Lung (tissue), 12 donors: Measurements from ENCODE around the gene TTC9B. TPM values are rescaled to one million over a fixed set of nuclear protein-coding genes. Genes with fewer than 3 reads are reported as not detected.
A peak's percentile ranks its signal among the peaks of the same experiment; 100 is the strongest.
"Not testable (repeated sequence)": the region's sequence is repeated elsewhere in the genome, so short reads cannot be mapped to it uniquely, and the experiment has no call there.

Experiments used
- ATAC-seq: fragments of 200-7000 bp; cut with Tn5 transposase; one replicate; pipeline ENCODE4 v1.9.1; 2020; ENCODE audit warnings: moderate number of reproducible peaks; ENCODE audit not compliant: insufficient read depth, low FRiP score
- DNase-seq, 3 donors: peaks; one replicate each; pipeline ENCODE4 v3.0.0-alpha.2; 2013 to 2017
- H3K27ac ChIP-seq, 2 donors: one replicate each; pipeline ENCODE4 v1.5.1; 2013; ENCODE audit warnings: mild to moderate bottlenecking in 2 of 2, moderate library complexity in 2 of 2, control low read depth in 1 of 2, inconsistent platforms in 1 of 2, low read depth in 1 of 2, low read length in 1 of 2
- H3K27me3 ChIP-seq, 3 donors: one replicate each; pipeline ENCODE4 v1.5.1; 2013; ENCODE audit warnings: low read length in 2 of 3; ENCODE audit not compliant: control insufficient read depth in 3 of 3, insufficient read depth in 3 of 3
- H3K36me3 ChIP-seq, 4 donors: one replicate each; pipeline ENCODE4 v1.5.1; 2013; ENCODE audit warnings: low read length in 4 of 4, mild to moderate bottlenecking in 1 of 4, moderate library complexity in 1 of 4; ENCODE audit not compliant: control insufficient read depth in 4 of 4, insufficient read depth in 4 of 4
- H3K4me1 ChIP-seq, 5 donors: one replicate each; pipeline ENCODE4 v1.5.1; 2013; ENCODE audit warnings: low read length in 5 of 5, mild to moderate bottlenecking in 2 of 5, moderate library complexity in 1 of 5; ENCODE audit not compliant: control insufficient read depth in 5 of 5, insufficient read depth in 5 of 5
- H3K4me3 ChIP-seq: one replicate; pipeline ENCODE4 v1.5.1; 2013; ENCODE audit warnings: mild to moderate bottlenecking, control low read depth, moderate library complexity
- H3K9ac ChIP-seq, 2 donors: one replicate each; pipeline ENCODE4 v1.5.1; 2013; ENCODE audit warnings: low read length in 2 of 2, control low read depth in 1 of 2; ENCODE audit not compliant: insufficient read depth in 1 of 2
- H3K9me3 ChIP-seq, 4 donors: one replicate each; pipeline ENCODE4 v1.5.1; 2013; ENCODE audit warnings: low read length in 3 of 4, mild to moderate bottlenecking in 1 of 4, moderate library complexity in 1 of 4; ENCODE audit not compliant: control insufficient read depth in 4 of 4, insufficient read depth in 3 of 4
- WGBS, 2 donors: extraction: QIAGEN DNeasy Blood & Tissue Kit; methylation state at CpG; one replicate each; pipeline ENCODE4 v1.1.7; 2013; 5-methylcytosine and 5-hydroxymethylcytosine counted together
- polyA plus RNA-seq, 2 donors: library from polyadenylated mRNA; stranded (reverse); fragments of 200-250 nt; gene quantifications; one replicate each; pipeline ENCODE4 v1.2.1, GENCODE V29; 2013
- total RNA-seq, 2 donors: library from RNA; depleted of rRNA in 1 of 2; stranded (reverse); fragments of >200 nt in 1 of 2; gene quantifications; one replicate each; pipeline ENCODE4 v1.2.1, GENCODE V29; 2014 to 2021
- TF ChIP-seq, protein P1 (sequence below): IDR thresholded peaks from 2 replicates; pipeline ENCODE4 v1.5.1; 2012; ENCODE audit warnings: mild to moderate bottlenecking; ENCODE audit errors: control extremely low read depth, extremely low read depth
- donor health status: control.
- donor health status: control.
- donor health status: Bipolar disorder and iron deficiency.
- donor health status: healthy.
- donor health status: DM: yes; HTN: yes; CAD: no.

TTC9B gene
- total and polyA plus RNA-seq, 4 donors = not detected

DNA sequence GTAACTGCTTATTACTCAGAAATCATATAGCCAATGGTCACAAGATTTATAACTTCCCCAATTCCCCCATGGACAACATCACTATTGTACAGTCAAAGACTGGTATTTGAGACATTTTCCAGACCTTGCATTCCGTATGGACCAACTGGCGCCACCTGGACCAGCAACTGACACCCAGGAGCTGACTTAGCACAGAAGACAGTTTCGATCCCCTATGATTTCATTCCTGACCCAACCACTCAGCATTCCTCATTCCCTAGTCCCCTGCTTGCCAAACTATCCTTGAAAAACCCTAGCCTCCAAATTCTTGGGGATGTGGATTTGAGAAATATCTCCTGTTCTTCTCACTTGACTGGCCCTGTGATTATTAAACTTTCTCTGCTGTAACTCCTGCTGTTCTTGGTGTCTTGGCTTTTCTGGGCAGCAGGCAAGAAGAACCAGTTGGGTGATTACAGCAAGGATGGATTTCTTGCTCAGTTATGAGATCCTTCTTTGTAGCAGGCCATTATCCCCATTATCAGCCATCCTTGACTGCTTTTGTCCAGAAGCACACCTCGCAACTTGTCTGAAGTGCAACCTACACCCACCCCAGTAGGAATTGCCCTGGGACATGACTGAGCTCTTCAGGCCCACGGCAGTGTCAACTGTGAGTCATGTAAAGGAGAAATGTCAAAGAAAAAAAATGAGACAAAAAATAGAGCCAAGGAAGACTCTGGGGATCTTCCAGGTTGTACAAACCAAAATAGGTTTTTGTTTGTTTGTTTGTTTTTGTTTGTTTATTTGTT is 40.7 kb downstream of the TTC9B start:
- H3K36me3 ChIP-seq = no peaks in the 10 kb centered on the region
- H3K9ac ChIP-seq = no peak overlapping the region
- 86 to 88% methylated on average over 5 of the region's 5 CpGs for WGBS, 2 donors
- ATAC-seq = no peak
- H3K4me1 ChIP-seq = no peaks in the 10 kb centered on the region
- TF ChIP-seq, protein P1, sequence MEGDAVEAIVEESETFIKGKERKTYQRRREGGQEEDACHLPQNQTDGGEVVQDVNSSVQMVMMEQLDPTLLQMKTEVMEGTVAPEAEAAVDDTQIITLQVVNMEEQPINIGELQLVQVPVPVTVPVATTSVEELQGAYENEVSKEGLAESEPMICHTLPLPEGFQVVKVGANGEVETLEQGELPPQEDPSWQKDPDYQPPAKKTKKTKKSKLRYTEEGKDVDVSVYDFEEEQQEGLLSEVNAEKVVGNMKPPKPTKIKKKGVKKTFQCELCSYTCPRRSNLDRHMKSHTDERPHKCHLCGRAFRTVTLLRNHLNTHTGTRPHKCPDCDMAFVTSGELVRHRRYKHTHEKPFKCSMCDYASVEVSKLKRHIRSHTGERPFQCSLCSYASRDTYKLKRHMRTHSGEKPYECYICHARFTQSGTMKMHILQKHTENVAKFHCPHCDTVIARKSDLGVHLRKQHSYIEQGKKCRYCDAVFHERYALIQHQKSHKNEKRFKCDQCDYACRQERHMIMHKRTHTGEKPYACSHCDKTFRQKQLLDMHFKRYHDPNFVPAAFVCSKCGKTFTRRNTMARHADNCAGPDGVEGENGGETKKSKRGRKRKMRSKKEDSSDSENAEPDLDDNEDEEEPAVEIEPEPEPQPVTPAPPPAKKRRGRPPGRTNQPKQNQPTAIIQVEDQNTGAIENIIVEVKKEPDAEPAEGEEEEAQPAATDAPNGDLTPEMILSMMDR = no peak
- H3K27me3 ChIP-seq = no peaks in the 10 kb centered on the region
- no peak for DNase-seq
- no peak overlapping the region for H3K27ac ChIP-seq
- peaks cover 0 to 2% (median 0%) of the 10 kb centered on the region in 4 donors for H3K9me3 ChIP-seq
- no peak overlapping the region for H3K4me3 ChIP-seq

DNA sequence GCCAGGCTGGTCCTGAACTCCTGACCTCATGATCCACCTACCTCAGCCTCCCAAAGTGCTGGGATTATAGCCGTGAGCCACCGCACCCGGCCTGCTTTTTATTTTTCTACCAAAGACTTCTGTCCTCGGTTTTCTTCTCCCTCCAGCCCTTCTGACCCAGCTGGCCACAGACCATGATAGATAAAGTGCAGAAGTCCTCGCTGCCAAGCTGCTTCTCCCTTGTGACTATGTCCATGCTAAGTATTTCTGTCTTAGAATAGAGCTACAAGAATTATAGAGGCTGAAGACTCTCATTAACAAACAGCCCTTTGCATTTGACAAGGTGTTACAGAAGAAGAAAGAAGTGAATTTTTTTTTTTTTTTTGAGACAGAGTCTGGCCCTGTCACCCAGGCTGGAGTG is 42.4 kb downstream of the TTC9B start:
- ATAC-seq = no peak
- Histone ChIP-seq H3K36me3 (no peaks in the 10 kb centered on the region), H3K27me3 (no peaks in the 10 kb centered on the region), H3K9ac (no peak overlapping the region), H3K27ac (no peak overlapping the region), H3K4me3 (no peak overlapping the region), H3K9me3 (peaks cover 0 to 2% (median 0%) of the 10 kb centered on the region in 4 donors), H3K4me1 (no peaks in the 10 kb centered on the region)
- TF ChIP-seq, protein P1 = no peak
- DNase-seq = no peak
- WGBS, 2 donors = 75 to 89% methylated on average over 5 of the region's 5 CpGs

DNA sequence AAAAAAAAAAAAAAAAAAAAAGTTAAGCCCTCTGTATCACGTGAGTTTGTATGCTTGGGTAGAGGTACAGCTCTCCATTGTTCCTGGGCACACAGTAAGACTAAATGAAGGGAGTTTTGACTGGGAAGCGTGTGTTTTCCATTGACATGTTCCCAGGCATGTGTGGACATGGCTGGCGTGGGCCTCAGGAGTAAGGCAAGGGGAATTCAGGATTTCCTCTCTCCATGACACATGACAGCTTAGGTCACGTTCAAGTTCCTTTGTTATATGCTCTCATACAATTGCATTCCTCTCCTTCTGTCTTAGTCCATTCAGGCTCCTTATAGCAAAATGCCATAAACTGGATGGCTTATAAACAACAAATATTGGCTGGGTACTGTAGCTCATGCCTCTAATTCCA is 44.1 kb downstream of the TTC9B start:
- no peaks in the 10 kb centered on the region for H3K4me1 ChIP-seq
- ATAC-seq = no peak
- peak in 1 of 3 donors; percentile 9 for DNase-seq
- H3K27me3 ChIP-seq = no peaks in the 10 kb centered on the region
- no peak overlapping the region for H3K27ac ChIP-seq
- TF ChIP-seq, protein P1 = no peak
- no peaks in the 10 kb centered on the region for H3K36me3 ChIP-seq
- H3K9ac ChIP-seq = no peak overlapping the region
- WGBS, 2 donors = 73 to 75% methylated on average over 4 of the region's 4 CpGs
- no peak overlapping the region for H3K4me3 ChIP-seq
- H3K9me3 ChIP-seq = peaks cover 0 to 3% (median 0%) of the 10 kb centered on the region in 4 donors

DNA sequence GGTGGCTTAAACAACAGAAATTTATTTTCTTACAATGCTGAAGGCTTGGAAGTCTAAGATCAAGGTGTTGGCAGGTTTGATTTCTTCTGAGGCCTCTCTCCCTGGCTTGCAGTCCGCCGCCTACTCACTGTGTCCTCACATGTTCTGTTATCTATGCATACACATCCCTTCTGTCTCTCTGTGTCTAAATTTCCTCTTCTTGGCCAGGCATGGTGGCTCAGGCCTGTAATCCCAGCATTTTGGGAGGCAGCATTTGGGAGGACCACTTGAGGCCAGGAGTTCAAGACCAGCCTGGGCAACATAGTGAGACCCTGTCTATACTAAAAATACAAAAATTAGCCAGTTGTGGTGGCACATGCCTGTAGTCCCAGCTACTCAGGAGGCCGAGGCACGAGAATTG is 46.9 kb downstream of the TTC9B start:
- not testable (repeated sequence) for H3K9ac ChIP-seq, DNase-seq, H3K4me1 ChIP-seq, H3K36me3 ChIP-seq, H3K27ac ChIP-seq, H3K9me3 ChIP-seq, ATAC-seq, H3K4me3 ChIP-seq, H3K27me3 ChIP-seq
- WGBS, 2 donors = 88 to 91% methylated on average over 4 of the region's 4 CpGs

DNA sequence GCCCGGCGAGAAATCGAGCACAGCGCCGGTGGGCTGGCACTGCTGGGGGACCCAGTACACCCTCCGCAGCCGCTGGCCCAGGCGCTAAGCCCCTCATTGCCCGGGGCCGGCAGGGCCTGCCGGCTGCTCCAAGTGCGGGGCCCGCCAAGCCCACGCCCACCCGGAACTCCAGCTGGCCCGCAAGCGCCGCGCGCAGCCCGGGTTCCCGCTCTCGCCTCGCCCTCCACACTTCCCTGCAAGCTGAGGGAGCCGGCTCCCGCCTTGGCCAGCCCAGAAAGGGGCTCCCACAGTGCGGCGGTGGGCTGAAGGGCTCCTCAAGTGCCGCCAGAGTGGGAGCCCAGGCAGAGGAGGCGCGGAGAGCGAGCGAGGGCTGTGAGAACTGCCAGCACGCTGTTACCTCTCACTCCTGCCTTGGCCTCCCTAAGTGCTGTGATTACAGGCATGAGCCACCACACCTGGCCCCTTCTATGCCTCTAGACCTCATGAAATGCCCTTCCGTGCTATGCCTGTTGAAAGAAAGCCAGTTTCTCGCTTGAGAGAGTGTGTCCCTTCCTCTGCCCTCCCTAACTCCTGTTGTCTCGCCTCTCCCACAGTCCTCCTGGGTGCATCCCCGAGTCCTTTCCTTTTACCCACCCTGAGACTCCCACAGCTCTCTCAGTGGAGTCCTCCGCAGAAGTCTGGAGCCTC is 47.7 kb downstream of the TTC9B start:
- H3K27me3 ChIP-seq, H3K36me3 ChIP-seq, H3K9me3 ChIP-seq, H3K4me3 ChIP-seq, DNase-seq, H3K27ac ChIP-seq, ATAC-seq, H3K9ac ChIP-seq, H3K4me1 ChIP-seq: not testable (repeated sequence)
- WGBS, 2 donors = 82 to 86% methylated on average over 28 to 39 of the region's 39 CpGs
